ENCODE results near the gene GSTT4. TPM values are rescaled to one million over a fixed set of nuclear protein-coding genes. Genes with fewer than 3 reads are reported as not detected.

GSTT4 gene
- total RNA-seq, 1 experiment from 2014 or later, result not detected

GRCh38 chr22:24016156-24016555, 10.9 kb upstream of the GSTT4 start:
- Histone ChIP-seq H2AFZ (ENCODE audit: low read length) (no peak overlapping the region), H3K9me3 (ENCODE audit: low read length) (no peaks in the 10 kb centered on the region), H3K79me2 (ENCODE audit: low read length) (peaks cover 69% of the 10 kb centered on the region), H3K36me3 (ENCODE audit: low read depth, low read length) (no peaks in the 10 kb centered on the region), H3K9me2 (replicated peaks; ENCODE audit: low read length) (no peaks in the 10 kb centered on the region), H3K9ac (ENCODE audit: low read length) (no peak overlapping the region), H3K27ac (ENCODE audit: low read length) (no peak overlapping the region), H3K4me1 (ENCODE audit: insufficient read depth, low read length) (no peaks in the 10 kb centered on the region), H3F3A (ENCODE audit: low read length, unreplicated experiment) (no peaks in the 10 kb centered on the region), H3K4me3 (ENCODE audit: low read length) (no peak overlapping the region), H4K20me1 (ENCODE audit: low read length) (no peaks in the 10 kb centered on the region), H3K27me3 (ENCODE audit: low read length) (no peaks in the 10 kb centered on the region), H3K4me2 (ENCODE audit: low read length) (no peak overlapping the region)
- no TSS peak for BruUV-seq (replicated peaks)
- POLR2A ChIA-PET (ENCODE audit: unreplicated experiment), result no interaction called here
- intact Hi-C loops (cut with micrococcal nuclease), result no loop called here
- CTCF ChIA-PET, result no interaction called here
- ATAC-seq, result no peak
- TF ChIP-seq EZH2phosphoT487 (IDR thresholded peaks at IDR 0.05; ENCODE audit: borderline replicate concordance, low read length), result no peak
- no peak for TF ChIP-seq EZH2 (IDR thresholded peaks at IDR 0.05; ENCODE audit: low read length, unreplicated experiment)
- TF ChIP-seq, protein P1, sequence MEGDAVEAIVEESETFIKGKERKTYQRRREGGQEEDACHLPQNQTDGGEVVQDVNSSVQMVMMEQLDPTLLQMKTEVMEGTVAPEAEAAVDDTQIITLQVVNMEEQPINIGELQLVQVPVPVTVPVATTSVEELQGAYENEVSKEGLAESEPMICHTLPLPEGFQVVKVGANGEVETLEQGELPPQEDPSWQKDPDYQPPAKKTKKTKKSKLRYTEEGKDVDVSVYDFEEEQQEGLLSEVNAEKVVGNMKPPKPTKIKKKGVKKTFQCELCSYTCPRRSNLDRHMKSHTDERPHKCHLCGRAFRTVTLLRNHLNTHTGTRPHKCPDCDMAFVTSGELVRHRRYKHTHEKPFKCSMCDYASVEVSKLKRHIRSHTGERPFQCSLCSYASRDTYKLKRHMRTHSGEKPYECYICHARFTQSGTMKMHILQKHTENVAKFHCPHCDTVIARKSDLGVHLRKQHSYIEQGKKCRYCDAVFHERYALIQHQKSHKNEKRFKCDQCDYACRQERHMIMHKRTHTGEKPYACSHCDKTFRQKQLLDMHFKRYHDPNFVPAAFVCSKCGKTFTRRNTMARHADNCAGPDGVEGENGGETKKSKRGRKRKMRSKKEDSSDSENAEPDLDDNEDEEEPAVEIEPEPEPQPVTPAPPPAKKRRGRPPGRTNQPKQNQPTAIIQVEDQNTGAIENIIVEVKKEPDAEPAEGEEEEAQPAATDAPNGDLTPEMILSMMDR (conservative IDR thresholded peaks at IDR 0.05; ENCODE audit: low read depth, low read length), result no peak
- DNase-seq, result no peak

- peak overlapping the region; percentile 79 for H3K9ac ChIP-seq (ENCODE audit: low read length)
- no peaks in the 10 kb centered on the region for H3K4me1 ChIP-seq (ENCODE audit: insufficient read depth, low read length)
- H2AFZ ChIP-seq (ENCODE audit: low read length), result peak overlapping the region; percentile 95
- DNase-seq (peak; percentile 10), ATAC-seq (peak; percentile 18)
- H3K27me3 ChIP-seq (ENCODE audit: low read length), result no peaks in the 10 kb centered on the region
- intact Hi-C loops (cut with micrococcal nuclease), result no loop called here
- peaks cover 49% of the 10 kb centered on the region for H3K79me2 ChIP-seq (ENCODE audit: low read length)
- no peaks in the 10 kb centered on the region for H3F3A ChIP-seq (ENCODE audit: low read length, unreplicated experiment)
- peak overlapping the region; percentile 95 for H3K4me2 ChIP-seq (ENCODE audit: low read length)
- H3K9me2 ChIP-seq (replicated peaks; ENCODE audit: low read length), result no peaks in the 10 kb centered on the region
- peak overlapping the region; percentile 98 for H3K4me3 ChIP-seq (ENCODE audit: low read length)
- H3K36me3 ChIP-seq (ENCODE audit: low read depth, low read length), result no peaks in the 10 kb centered on the region
- no peaks in the 10 kb centered on the region for H3K9me3 ChIP-seq (ENCODE audit: low read length)
- TF ChIP-seq EZH2phosphoT487 (IDR thresholded peaks at IDR 0.05; ENCODE audit: borderline replicate concordance, low read length) (no peak), EZH2 (IDR thresholded peaks at IDR 0.05; ENCODE audit: low read length, unreplicated experiment) (no peak)
- TF ChIP-seq, protein P1 (conservative IDR thresholded peaks at IDR 0.05; ENCODE audit: low read depth, low read length), result no peak
- no TSS peak for BruUV-seq (replicated peaks)
- CTCF ChIA-PET, result no interaction called here
- peak overlapping the region; percentile 30; the same call in 1 of the 2 replicates for H3K27ac ChIP-seq (ENCODE audit: low read length)
- POLR2A ChIA-PET (ENCODE audit: unreplicated experiment), result no interaction called here
- no peaks in the 10 kb centered on the region for H4K20me1 ChIP-seq (ENCODE audit: low read length)
Measured at GRCh38 chr22:24011735-24012068, 6.4 kb upstream of the GSTT4 start.

DNA sequence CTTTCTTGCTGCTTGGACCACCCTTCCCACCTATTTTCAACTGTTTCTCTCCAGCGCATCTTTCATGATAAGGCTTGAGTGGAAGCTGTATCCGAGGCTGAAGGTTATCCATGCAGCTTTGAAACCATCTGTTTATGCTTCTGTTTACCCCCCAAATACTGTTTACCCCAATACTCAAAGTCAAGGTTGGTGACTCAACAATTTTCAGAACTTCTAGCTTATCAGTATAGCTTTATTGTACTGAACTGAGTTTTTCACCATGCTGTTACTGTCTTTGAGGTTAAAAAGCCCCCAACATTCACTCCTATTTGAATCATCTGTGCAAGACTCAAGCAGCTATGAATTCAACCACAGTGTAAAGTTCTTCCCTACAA, 4.8 kb upstream of the GSTT4 start:
- Histone ChIP-seq H4K20me1 (ENCODE audit: low read length) (no peaks in the 10 kb centered on the region), H3K4me2 (ENCODE audit: low read length) (no peak overlapping the region), H3K9ac (ENCODE audit: low read length) (no peak overlapping the region), H2AFZ (ENCODE audit: low read length) (no peak overlapping the region), H3K36me3 (ENCODE audit: low read depth, low read length) (no peaks in the 10 kb centered on the region), H3K4me3 (ENCODE audit: low read length) (no peak overlapping the region), H3K9me3 (ENCODE audit: low read length) (no peaks in the 10 kb centered on the region), H3K79me2 (ENCODE audit: low read length) (peaks cover 37% of the 10 kb centered on the region), H3K27me3 (ENCODE audit: low read length) (no peaks in the 10 kb centered on the region), H3K4me1 (ENCODE audit: insufficient read depth, low read length) (no peaks in the 10 kb centered on the region), H3F3A (ENCODE audit: low read length, unreplicated experiment) (no peaks in the 10 kb centered on the region), H3K9me2 (replicated peaks; ENCODE audit: low read length) (no peaks in the 10 kb centered on the region), H3K27ac (ENCODE audit: low read length) (no peak overlapping the region)
- TF ChIP-seq, protein P1 (conservative IDR thresholded peaks at IDR 0.05; ENCODE audit: low read depth, low read length), result no peak
- TF ChIP-seq EZH2 (IDR thresholded peaks at IDR 0.05; ENCODE audit: low read length, unreplicated experiment), result no peak
- TF ChIP-seq EZH2phosphoT487 (IDR thresholded peaks at IDR 0.05; ENCODE audit: borderline replicate concordance, low read length), result no peak
- ChIA-PET POLR2A (ENCODE audit: unreplicated experiment) (no interaction called here), CTCF (no interaction called here)
- intact Hi-C loops (cut with micrococcal nuclease), result no loop called here
- DNase-seq, result no peak
- BruUV-seq (replicated peaks), result no TSS peak
- no peak for ATAC-seq
